ENCODE measurements around the gene SRGAP1.

Gene SRGAP1

GRCh38 chr12:63961048-63961447 lies 116.5 kb downstream of the SRGAP1 start:
- Histone ChIP-seq H3K4me3 (replicated peaks; ENCODE audit: insufficient read depth, low read length) (no peak overlapping the region), H3K27me3 (ENCODE audit: insufficient read depth, poor library complexity, severe bottlenecking) (no peaks in the 10 kb centered on the region), H3K27ac (replicated peaks) (no peak overlapping the region)
- TF ChIP-seq POLR2AphosphoS5 (IDR thresholded peaks at IDR 0.05; ENCODE audit: low read depth) (no peak), REST (IDR thresholded peaks at IDR 0.05; ENCODE audit: insufficient replicate concordance, low read depth) (no peak), CTCF (IDR thresholded peaks at IDR 0.05; ENCODE audit: insufficient read depth, low read length) (no peak), SPI1 (IDR thresholded peaks at IDR 0.05; ENCODE audit: borderline replicate concordance, low read depth) (no peak), GABPA (IDR thresholded peaks at IDR 0.05; ENCODE audit: low read depth) (no peak)
- no peak for DNase-seq (ENCODE audit: low read depth in 1 of 2, low spot score in 1 of 2)

GRCh38 chr12:63961543-63961942 lies 117.0 kb downstream of the SRGAP1 start:
- Histone ChIP-seq H3K27ac (replicated peaks) (no peak overlapping the region), H3K27me3 (ENCODE audit: insufficient read depth, poor library complexity, severe bottlenecking) (no peaks in the 10 kb centered on the region), H3K4me3 (replicated peaks; ENCODE audit: insufficient read depth, low read length) (no peak overlapping the region)
- DNase-seq (ENCODE audit: low read depth in 1 of 2, low spot score in 1 of 2) = no peak
- no peak for TF ChIP-seq CTCF (IDR thresholded peaks at IDR 0.05; ENCODE audit: insufficient read depth, low read length)
- TF ChIP-seq GABPA (IDR thresholded peaks at IDR 0.05; ENCODE audit: low read depth) = no peak
- no peak for TF ChIP-seq REST (IDR thresholded peaks at IDR 0.05; ENCODE audit: insufficient replicate concordance, low read depth)
- no peak for TF ChIP-seq SPI1 (IDR thresholded peaks at IDR 0.05; ENCODE audit: borderline replicate concordance, low read depth)
- no peak for TF ChIP-seq POLR2AphosphoS5 (IDR thresholded peaks at IDR 0.05; ENCODE audit: low read depth)

DNA sequence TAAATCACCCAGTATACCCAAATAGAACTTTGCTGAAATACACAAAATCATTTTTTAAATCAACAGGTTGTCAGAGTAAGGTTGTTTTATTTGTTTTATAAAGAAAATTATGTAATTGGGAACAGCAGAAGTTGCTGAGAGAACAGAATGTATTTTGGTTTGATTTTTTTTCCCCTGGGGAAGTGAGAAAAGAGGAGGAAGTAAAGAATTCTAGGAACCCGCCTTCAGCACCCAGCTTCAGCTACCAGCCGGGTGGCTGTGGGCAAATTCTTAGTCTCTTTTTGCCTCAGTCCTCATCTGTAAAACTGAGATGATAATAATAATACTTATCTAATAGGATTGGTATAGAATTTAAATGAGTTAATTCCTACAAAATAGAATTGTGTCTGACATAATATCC lies 119.4 kb downstream of the SRGAP1 start:
- DNase-seq (ENCODE audit: low read depth in 1 of 2, low spot score in 1 of 2) = no peak

More for the DNA sequence above, 119.4 kb downstream of the SRGAP1 start:
- no peak overlapping the region for H3K27ac ChIP-seq (replicated peaks)
- TF ChIP-seq GABPA (IDR thresholded peaks at IDR 0.05; ENCODE audit: low read depth) (no peak), REST (IDR thresholded peaks at IDR 0.05; ENCODE audit: insufficient replicate concordance, low read depth) (no peak), CTCF (IDR thresholded peaks at IDR 0.05; ENCODE audit: insufficient read depth, low read length) (no peak), POLR2AphosphoS5 (IDR thresholded peaks at IDR 0.05; ENCODE audit: low read depth) (no peak), SPI1 (IDR thresholded peaks at IDR 0.05; ENCODE audit: borderline replicate concordance, low read depth) (no peak)
- no peak overlapping the region for H3K4me3 ChIP-seq (replicated peaks; ENCODE audit: insufficient read depth, low read length)
- no peaks in the 10 kb centered on the region for H3K27me3 ChIP-seq (ENCODE audit: insufficient read depth, poor library complexity, severe bottlenecking)

All from HL-60 (cell line).